Fibroblast of lung (primary cell): Measurements from ENCODE around the gene LCAT. TPM values are rescaled to one million over a fixed set of nuclear protein-coding genes. Genes with fewer than 3 reads are reported as not detected.

Experiments used
- DNase-seq, 2 donors: peaks; one replicate each; pipeline versions ENCODE4 v3.0.0 to v3.0.0-alpha.2; 2010; ENCODE audit warnings: low read depth in 2 of 2
- H2AFZ ChIP-seq: 2 replicates; pipeline ENCODE4 v1.5.1; 2012; ENCODE audit warnings: low read length, control low read depth, inconsistent platforms
- H3K27ac ChIP-seq: 2 replicates; pipeline ENCODE4 v1.5.1; 2011; ENCODE audit warnings: low read length, control low read depth; ENCODE audit not compliant: insufficient read depth
- H3K27me3 ChIP-seq: 2 replicates; pipeline ENCODE4 v1.5.1; 2011; ENCODE audit warnings: mild to moderate bottlenecking, low read length; ENCODE audit not compliant: control insufficient read depth, insufficient read depth
- H3K36me3 ChIP-seq: 2 replicates; pipeline ENCODE4 v1.5.1; 2011; ENCODE audit warnings: low read length; ENCODE audit not compliant: control insufficient read depth, insufficient read depth
- H3K4me1 ChIP-seq: 2 replicates; pipeline ENCODE4 v1.5.1; 2011; ENCODE audit warnings: low read length; ENCODE audit not compliant: control insufficient read depth, insufficient read depth; ENCODE audit errors: extremely low read depth
- H3K4me2 ChIP-seq: 2 replicates; pipeline ENCODE4 v1.5.1; 2011; ENCODE audit warnings: low read length, control low read depth; ENCODE audit not compliant: insufficient read depth; ENCODE audit errors: extremely low read depth
- H3K4me3 ChIP-seq, 4 experiments: fragments of 200-600 bp in 1 of 4; sonication (generic) in 1 of 4; replicated peaks in 1 of 4; 2 replicates each; pipeline ENCODE4 v1.5.1; 2011 to 2016; ENCODE audit warnings: low read length in 4 of 4, low read depth in 3 of 4, mild to moderate bottlenecking in 3 of 4, control low read depth in 2 of 4, inconsistent platforms in 1 of 4, mixed read lengths in 1 of 4; ENCODE audit not compliant: insufficient read depth in 1 of 4; ENCODE audit errors: control extremely low read depth in 1 of 4
- H3K79me2 ChIP-seq: 2 replicates; pipeline ENCODE4 v1.5.1; 2012; ENCODE audit warnings: mild to moderate bottlenecking, low read length, inconsistent platforms; ENCODE audit not compliant: control insufficient read depth, insufficient read depth
- H3K9ac ChIP-seq: 2 replicates; pipeline ENCODE4 v1.5.1; 2011; ENCODE audit warnings: mild to moderate bottlenecking, low read length, control low read depth; ENCODE audit not compliant: insufficient read depth
- H3K9me3 ChIP-seq: 2 replicates; pipeline ENCODE4 v1.5.1; 2012; ENCODE audit warnings: low read depth, low read length; ENCODE audit not compliant: control insufficient read depth, insufficient read depth
- H4K20me1 ChIP-seq: 2 replicates; pipeline ENCODE4 v1.5.1; 2011; ENCODE audit warnings: low read length; ENCODE audit not compliant: control insufficient read depth, insufficient read depth; ENCODE audit errors: extremely low read depth
- CTCF ChIP-seq, 2 donors: IDR thresholded peaks in 1 of 2; conservative IDR thresholded peaks in 1 of 2; 1 replicate in 1 of 2; 2 replicates in 1 of 2; pipeline ENCODE4 v1.5.1; 2011 to 2012; ENCODE audit warnings: low read length in 2 of 2, control low read depth in 1 of 2, inconsistent platforms in 1 of 2, low read depth in 1 of 2, mild to moderate bottlenecking in 1 of 2
- EZH2 ChIP-seq: IDR thresholded peaks from 2 replicates; pipeline ENCODE4 v1.5.1; 2012; ENCODE audit warnings: low read length, control low read depth, mild to moderate bottlenecking; ENCODE audit errors: missing control alignments
- polyA plus RNA-seq, 2 donors: library from polyadenylated mRNA; depleted of rRNA in 1 of 2; stranded (reverse) in 1 of 2; unstranded in 1 of 2; fragments of >200 nt; gene quantifications; 2 replicates each; pipeline ENCODE4 v1.2.1, GENCODE V29; 2011 to 2012; ENCODE audit warnings: missing spikeins in 1 of 2
- total RNA-seq: library from RNA; depleted of rRNA; stranded (reverse); fragments of >200 nt; gene quantifications from 2 replicates; pipeline ENCODE4 v1.2.1, GENCODE V29; 2014

Gene LCAT
- total and polyA plus RNA-seq, 2 donors (not counting 1 experiment from before 2014, with no cell fraction given) = 4.5 to 6.4 TPM

DNA sequence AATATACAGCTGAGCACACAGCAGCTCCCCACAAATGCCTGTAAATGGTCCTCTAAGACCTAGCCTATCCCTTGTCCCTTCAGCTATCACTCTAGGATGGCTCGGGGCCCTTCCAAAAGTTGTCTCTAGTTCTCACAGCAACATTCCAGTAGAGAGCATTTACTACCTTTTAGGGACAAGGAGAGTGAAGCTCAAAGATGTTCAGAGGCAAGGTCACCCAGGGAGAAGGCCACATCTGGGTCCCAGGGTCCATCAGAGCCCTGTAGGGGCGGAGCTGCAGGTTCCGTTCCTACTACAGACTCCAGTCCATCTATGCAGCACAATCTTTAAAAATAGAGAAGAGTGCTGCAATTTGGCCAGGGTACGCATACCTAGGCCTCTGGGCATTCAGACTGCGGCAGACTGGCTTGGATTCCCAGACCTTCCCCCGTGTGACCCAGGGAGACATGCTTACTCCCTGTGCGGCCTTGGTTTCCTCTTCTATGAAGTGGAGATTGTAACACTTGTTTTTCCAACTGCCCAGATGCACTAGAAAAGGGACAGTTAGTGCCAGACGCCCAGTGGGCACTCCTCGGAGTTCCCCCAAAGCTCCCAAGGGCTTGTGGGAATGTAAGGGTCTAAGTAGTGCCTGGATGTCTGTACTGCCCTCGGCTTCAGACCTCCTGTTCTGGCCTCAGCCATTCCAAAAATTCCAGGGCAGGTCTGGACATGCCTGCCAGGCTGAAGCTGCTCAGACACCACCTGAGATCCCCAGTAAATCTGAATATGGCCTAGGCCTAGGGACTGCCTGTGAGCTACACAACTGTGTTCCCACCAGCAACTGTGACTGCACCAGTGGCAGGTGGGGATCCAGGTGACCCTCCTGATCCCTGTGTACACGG lies 22.0 kb upstream of the LCAT start:
- TF ChIP-seq EZH2 = no peak
- TF ChIP-seq CTCF (conservative IDR thresholded peaks at IDR 0.05 in 1 of 2, IDR thresholded peaks at IDR 0.05 in 1 of 2; ENCODE audit: low read depth in 1 of 2, low read length in 2 of 2) = no peak
- peak in 1 of 2 donors; percentile 42 for DNase-seq
- H2AFZ ChIP-seq = no peak overlapping the region
- H3K27ac ChIP-seq = peak overlapping the region; percentile 85
- H3K4me1 ChIP-seq = peaks cover 25% of the 10 kb centered on the region
- peak overlapping the region; percentile 91 for H3K4me2 ChIP-seq
- peak overlapping the region; percentile 44 to 99 (median 84) for H3K4me3 ChIP-seq
- no peaks in the 10 kb centered on the region for H3K27me3 ChIP-seq
- peaks cover 72% of the 10 kb centered on the region for H3K79me2 ChIP-seq
- no peaks in the 10 kb centered on the region for H4K20me1 ChIP-seq
- H3K9me3 ChIP-seq = no peaks in the 10 kb centered on the region
- H3K36me3 ChIP-seq = peaks cover 19% of the 10 kb centered on the region
- peak overlapping the region; percentile 62 for H3K9ac ChIP-seq

GRCh38 chr16:67964477-67965131 lies 20.7 kb upstream of the LCAT start:
- H2AFZ ChIP-seq = no peak overlapping the region
- peaks cover 80% of the 10 kb centered on the region for H3K79me2 ChIP-seq
- peaks cover 23% of the 10 kb centered on the region for H3K36me3 ChIP-seq
- no peak for DNase-seq
- TF ChIP-seq EZH2 (no peak), CTCF (conservative IDR thresholded peaks at IDR 0.05 in 1 of 2, IDR thresholded peaks at IDR 0.05 in 1 of 2; ENCODE audit: low read depth in 1 of 2, low read length in 2 of 2) (no peak)
- H3K9ac ChIP-seq = no peak overlapping the region
- no peaks in the 10 kb centered on the region for H3K9me3 ChIP-seq
- H3K27ac ChIP-seq = no peak overlapping the region
- H4K20me1 ChIP-seq = no peaks in the 10 kb centered on the region
- peaks cover 37% of the 10 kb centered on the region for H3K4me1 ChIP-seq
- no peak overlapping the region for H3K4me3 ChIP-seq
- no peaks in the 10 kb centered on the region for H3K27me3 ChIP-seq
- H3K4me2 ChIP-seq = no peak overlapping the region

GRCh38 chr16:67963662-67964321 lies 19.9 kb upstream of the LCAT start:
- H2AFZ ChIP-seq = no peak overlapping the region
- H3K27me3 ChIP-seq = no peaks in the 10 kb centered on the region
- peaks cover 27% of the 10 kb centered on the region for H3K36me3 ChIP-seq
- H3K4me3 ChIP-seq = no peak overlapping the region
- H3K4me1 ChIP-seq = peaks cover 41% of the 10 kb centered on the region
- DNase-seq = no peak
- peaks cover 84% of the 10 kb centered on the region for H3K79me2 ChIP-seq
- TF ChIP-seq EZH2 (no peak), CTCF (conservative IDR thresholded peaks at IDR 0.05 in 1 of 2, IDR thresholded peaks at IDR 0.05 in 1 of 2; ENCODE audit: low read depth in 1 of 2, low read length in 2 of 2) (no peak)
- no peak overlapping the region for H3K4me2 ChIP-seq
- H4K20me1 ChIP-seq = no peaks in the 10 kb centered on the region
- no peak overlapping the region for H3K9ac ChIP-seq
- no peaks in the 10 kb centered on the region for H3K9me3 ChIP-seq
- H3K27ac ChIP-seq = no peak overlapping the region
